ENCODE data around the gene INPP5B. TPM values are rescaled to one million over a fixed set of nuclear protein-coding genes. Genes with fewer than 3 reads are reported as not detected.

The INPP5B gene
- total RNA-seq, 1 experiment from 2014 or later: 26.8 TPM

DNA sequence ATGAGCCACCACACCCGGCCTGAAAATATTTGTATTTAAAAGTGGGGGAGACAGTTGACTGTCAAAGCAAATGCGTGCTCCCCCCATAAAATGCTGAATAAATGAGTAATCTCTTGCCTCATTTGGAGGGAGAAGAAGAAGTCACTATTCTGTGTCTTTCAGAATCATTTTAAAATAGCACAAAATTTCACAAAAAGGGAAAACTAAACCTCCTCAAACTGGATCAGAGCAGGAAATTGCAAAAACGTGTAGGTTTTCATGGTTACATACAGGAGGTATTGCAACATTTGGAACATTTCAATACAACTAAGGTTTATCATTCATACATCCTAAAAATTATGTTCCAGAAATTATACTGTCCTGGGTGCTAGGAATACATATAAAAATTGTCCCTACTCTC lies 101.1 kb downstream of the INPP5B start (continued):
- TF ChIP-seq FOXP1 (CRISPR knock-in tag; IDR thresholded peaks at IDR 0.05; ENCODE audit: borderline replicate concordance) (no peak), NR2C2 (CRISPR knock-in tag; IDR thresholded peaks at IDR 0.05) (no peak), GRHL2 (CRISPR knock-in tag; IDR thresholded peaks at IDR 0.05; ENCODE audit: insufficient replicate concordance, severe bottlenecking) (no peak)

- no peak for DNase-seq (ENCODE audit: low spot score)
- no peaks in the 10 kb centered on the region for H3K9me3 Mint-ChIP-seq
- H3K4me1 Mint-ChIP-seq: no peaks in the 10 kb centered on the region
- no peak overlapping the region for H3K27ac Mint-ChIP-seq
- CTCF ChIA-PET: interaction anchor here (1.3 kb wide), 1 partner anchor 14 kb away, joined by 8 read pairs; the partner anchor contains the start of gene MTF1
- TF ChIP-seq ZNF219 (CRISPR knock-in tag; IDR thresholded peaks at IDR 0.05; ENCODE audit: borderline replicate concordance) (no peak), NR3C1 (CRISPR knock-in tag; conservative IDR thresholded peaks at IDR 0.05; ENCODE audit: low read depth) (no peak), ARID4B (CRISPR knock-in tag; IDR thresholded peaks at IDR 0.05; ENCODE audit: borderline replicate concordance) (no peak), FOXJ3 (CRISPR knock-in tag; IDR thresholded peaks at IDR 0.05; ENCODE audit: borderline replicate concordance) (no peak), ERG (CRISPR knock-in tag; IDR thresholded peaks at IDR 0.05) (no peak), ATF1 (CRISPR knock-in tag; IDR thresholded peaks at IDR 0.05) (no peak), CREB1 (CRISPR knock-in tag; IDR thresholded peaks at IDR 0.05) (no peak), TP53 (CRISPR knock-in tag; IDR thresholded peaks at IDR 0.05) (no peak), ZSCAN18 (CRISPR knock-in tag; IDR thresholded peaks at IDR 0.05) (no peak)
- TF ChIP-seq, protein P1, sequence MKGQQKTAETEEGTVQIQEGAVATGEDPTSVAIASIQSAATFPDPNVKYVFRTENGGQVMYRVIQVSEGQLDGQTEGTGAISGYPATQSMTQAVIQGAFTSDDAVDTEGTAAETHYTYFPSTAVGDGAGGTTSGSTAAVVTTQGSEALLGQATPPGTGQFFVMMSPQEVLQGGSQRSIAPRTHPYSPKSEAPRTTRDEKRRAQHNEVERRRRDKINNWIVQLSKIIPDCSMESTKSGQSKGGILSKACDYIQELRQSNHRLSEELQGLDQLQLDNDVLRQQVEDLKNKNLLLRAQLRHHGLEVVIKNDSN (CRISPR knock-in tag; IDR thresholded peaks at IDR 0.05): no peak
- TF ChIP-seq, protein P2, sequence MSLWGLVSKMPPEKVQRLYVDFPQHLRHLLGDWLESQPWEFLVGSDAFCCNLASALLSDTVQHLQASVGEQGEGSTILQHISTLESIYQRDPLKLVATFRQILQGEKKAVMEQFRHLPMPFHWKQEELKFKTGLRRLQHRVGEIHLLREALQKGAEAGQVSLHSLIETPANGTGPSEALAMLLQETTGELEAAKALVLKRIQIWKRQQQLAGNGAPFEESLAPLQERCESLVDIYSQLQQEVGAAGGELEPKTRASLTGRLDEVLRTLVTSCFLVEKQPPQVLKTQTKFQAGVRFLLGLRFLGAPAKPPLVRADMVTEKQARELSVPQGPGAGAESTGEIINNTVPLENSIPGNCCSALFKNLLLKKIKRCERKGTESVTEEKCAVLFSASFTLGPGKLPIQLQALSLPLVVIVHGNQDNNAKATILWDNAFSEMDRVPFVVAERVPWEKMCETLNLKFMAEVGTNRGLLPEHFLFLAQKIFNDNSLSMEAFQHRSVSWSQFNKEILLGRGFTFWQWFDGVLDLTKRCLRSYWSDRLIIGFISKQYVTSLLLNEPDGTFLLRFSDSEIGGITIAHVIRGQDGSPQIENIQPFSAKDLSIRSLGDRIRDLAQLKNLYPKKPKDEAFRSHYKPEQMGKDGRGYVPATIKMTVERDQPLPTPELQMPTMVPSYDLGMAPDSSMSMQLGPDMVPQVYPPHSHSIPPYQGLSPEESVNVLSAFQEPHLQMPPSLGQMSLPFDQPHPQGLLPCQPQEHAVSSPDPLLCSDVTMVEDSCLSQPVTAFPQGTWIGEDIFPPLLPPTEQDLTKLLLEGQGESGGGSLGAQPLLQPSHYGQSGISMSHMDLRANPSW (CRISPR knock-in tag; conservative IDR thresholded peaks at IDR 0.05; ENCODE audit: low read depth): no peak
- no peaks in the 10 kb centered on the region for H3K36me3 Mint-ChIP-seq
- ATAC-seq: no peak
- no peak overlapping the region for H3K4me3 Mint-ChIP-seq
- no peaks in the 10 kb centered on the region for H3K27me3 Mint-ChIP-seq (ENCODE audit: low read depth)
- POLR2A ChIA-PET: interaction anchor here (0.6 kb wide), 1 partner anchor 1132 kb away, joined by 4 read pairs; no protein-coding TSS in a partner anchor
These were observed 101.7 kb downstream of the INPP5B start for GRCh38 chr1:37845049-37845646.
